ENCODE results near the gene RMRP.

Gene RMRP

GRCh38 chr9:35609820-35610163 is 48.0 kb downstream of the RMRP start:
- DNase-seq (ENCODE audit: low spot score), result no peak

- no peak for DNase-seq (ENCODE audit: low spot score)
Observed at GRCh38 chr9:35609001-35609819, 48.6 kb downstream of the RMRP start.

DNA sequence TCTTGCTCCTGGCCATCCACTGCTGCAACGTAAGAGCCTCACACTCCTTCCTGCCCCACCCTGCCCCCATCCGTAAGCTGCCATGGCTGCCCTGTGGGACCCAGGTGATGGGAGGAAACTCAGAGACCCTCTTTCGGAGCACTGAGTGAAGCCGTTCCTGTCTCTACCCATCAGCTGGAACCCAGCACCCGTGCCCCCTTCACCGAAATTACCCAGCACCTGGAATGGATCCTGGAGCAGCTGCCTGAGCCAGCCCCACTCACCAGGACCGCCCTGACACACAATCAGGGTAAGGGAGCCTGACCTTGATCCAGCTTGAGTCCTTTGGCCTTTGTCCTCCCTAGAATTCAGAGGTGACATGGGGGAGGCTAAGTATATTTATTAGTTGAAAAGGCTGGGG is 49.6 kb downstream of the RMRP start:
- no peak for DNase-seq (ENCODE audit: low spot score)
